ENCODE measurements around the gene LTB4R2.
A peak's percentile ranks its signal among the peaks of the same experiment; 100 is the strongest.
"Not testable (repeated sequence)": the region's sequence is repeated elsewhere in the genome, so short reads cannot be mapped to it uniquely, and the experiment has no call there.

LTB4R2 gene

GRCh38 chr14:24315807-24316596 is 6.1 kb downstream of the LTB4R2 start:
- FAIRE-seq: no peak
- DNase-seq (ENCODE audit: insufficient read length, low spot score): no peak

DNA sequence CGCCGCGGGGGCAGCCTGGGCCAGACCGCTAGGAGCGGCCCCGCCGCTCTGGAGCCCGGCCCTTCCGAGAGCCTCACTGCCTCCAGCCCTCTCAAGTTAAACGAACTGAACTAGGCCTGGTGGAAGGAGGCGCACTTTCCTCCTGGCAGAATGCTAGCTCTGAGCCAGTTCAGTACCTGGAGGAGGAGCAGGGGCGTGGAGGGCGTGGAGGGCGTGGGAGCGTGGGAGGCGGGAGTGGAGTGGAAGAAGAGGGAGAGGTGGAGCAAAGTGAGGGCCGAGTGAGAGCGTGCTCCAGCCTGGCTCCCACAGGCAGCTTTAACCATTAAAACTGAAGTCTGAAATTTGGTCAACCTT is 6.6 kb downstream of the LTB4R2 start:
- no peak for FAIRE-seq
- DNase-seq (ENCODE audit: insufficient read length, low spot score): no peak

GRCh38 chr14:24317141-24317928 is 7.4 kb downstream of the LTB4R2 start:
- FAIRE-seq (no peak), DNase-seq (ENCODE audit: insufficient read length, low spot score) (no peak)

- DNase-seq (ENCODE audit: insufficient read length, low spot score) (no peak), FAIRE-seq (no peak)
Measured at GRCh38 chr14:24321212-24321975, 11.5 kb downstream of the LTB4R2 start.

GRCh38 chr14:24322672-24323071 is 12.7 kb downstream of the LTB4R2 start:
- DNase-seq (ENCODE audit: insufficient read length, low spot score): no peak
- no peak for FAIRE-seq

GRCh38 chr14:24323341-24323740 is 13.4 kb downstream of the LTB4R2 start:
- FAIRE-seq: no peak
- DNase-seq (ENCODE audit: insufficient read length, low spot score): no peak

DNA sequence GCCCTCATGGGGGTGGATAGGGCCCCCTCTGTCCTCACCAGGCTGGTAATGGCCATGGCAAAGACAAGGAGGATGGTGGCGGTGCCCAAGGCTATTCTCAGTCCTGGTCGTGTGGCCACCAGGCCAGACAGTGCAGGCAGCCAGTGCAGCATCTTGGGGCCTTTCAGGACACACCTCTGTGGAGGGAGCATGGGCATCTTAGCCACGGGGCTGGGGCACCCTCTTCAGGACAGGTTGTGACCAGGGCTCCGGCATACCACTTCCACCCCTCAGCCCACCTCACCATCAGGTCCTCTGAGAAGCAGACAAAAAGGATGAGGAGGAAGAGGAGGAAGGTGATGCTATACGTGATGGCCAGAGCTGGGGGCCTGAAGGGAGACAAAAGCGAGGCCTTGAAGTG is 14.1 kb downstream of the LTB4R2 start:
- DNase-seq (ENCODE audit: insufficient read length, low spot score) (no peak), FAIRE-seq (no peak)

DNA sequence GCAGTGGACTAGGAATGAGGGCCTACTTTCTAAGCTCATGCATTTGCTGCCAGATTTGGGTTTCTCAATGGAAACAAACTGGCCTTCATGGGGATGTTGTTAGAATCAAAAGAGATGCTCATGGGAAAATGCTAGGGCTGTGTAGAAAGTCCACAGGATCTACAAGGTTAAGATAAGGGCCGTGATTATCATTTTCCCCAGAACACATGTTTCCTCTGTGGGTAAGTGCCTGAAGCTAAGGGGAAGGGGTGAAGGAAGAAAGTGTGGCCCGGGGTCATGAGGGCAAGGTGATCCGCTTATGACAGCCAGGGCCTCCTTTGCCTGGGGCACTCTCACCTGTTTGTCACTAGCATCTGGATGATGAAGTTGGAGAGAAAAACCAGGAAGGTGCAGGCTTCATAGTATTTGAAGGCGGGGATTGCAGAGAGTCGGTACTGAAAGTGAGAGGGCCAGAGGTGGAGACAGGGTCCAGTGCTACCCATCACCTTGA is 15.1 kb downstream of the LTB4R2 start:
- FAIRE-seq: no peak

DNA sequence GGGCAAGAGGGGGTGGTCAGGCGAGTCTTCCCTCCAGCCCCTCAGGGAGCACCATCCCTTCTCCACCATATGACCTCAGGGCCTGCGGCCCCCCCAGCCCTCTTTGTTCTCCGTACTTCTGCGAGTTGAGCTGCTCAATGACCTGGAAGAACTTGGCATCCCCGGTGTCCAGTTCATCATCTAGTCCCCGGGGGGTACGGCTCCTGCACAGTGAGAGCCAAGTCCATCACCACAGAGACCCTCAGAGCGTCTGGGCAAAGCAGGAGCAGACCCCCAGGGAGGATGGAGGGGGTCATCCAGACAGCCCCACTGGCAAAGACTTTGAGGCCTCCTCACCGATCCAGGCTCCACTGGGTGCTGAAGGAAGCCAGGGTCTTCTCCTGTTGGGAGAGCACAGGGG is 16.0 kb downstream of the LTB4R2 start:
- DNase-seq (ENCODE audit: insufficient read length, low spot score) (no peak), FAIRE-seq (no peak)

More for the DNA sequence above, 15.1 kb downstream of the LTB4R2 start:
- DNase-seq (ENCODE audit: insufficient read length, low spot score): no peak

DNA sequence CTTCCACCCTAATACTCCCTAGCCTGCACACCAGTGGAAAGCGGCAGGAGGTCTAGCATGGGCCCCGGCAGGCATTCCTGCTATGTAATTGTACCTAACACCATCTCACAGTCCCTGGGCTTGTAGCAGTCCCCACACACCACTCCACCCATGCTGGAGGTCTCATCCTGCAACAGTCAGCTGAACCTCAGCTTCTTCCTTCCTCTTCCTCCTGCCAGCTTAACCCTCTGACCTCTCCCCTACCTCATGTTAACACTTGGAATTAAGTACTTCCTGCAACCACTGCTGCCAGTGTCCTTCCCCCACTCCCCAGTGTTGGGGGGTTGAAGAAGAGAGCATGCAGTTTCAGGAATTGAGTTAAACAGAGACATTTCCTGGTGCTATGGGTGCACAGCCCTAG is 17.4 kb downstream of the LTB4R2 start:
- FAIRE-seq (no peak), DNase-seq (ENCODE audit: insufficient read length, low spot score) (no peak)

DNA sequence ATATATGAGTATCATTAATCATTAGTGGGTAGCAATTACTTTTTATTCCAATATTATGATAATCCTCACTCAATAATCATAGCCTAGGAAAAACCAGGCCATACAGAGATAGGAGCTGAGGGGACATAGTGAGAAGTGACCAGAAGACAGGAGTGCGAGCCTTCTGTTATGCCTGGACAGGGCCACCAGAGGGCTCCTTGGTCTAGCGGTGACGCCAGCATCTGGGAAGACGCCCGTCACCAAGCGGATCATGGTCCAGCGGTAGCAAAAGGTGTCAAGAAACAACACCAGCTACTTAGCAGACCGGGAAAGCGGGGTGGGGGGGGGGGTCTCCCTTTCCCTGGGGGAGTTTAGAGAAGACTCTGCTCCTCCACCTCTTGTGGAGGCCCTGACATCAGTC is 18.0 kb downstream of the LTB4R2 start:
- DNase-seq (ENCODE audit: insufficient read length, low spot score); FAIRE-seq: not testable (repeated sequence)

GRCh38 chr14:24329073-24329663 is 19.2 kb downstream of the LTB4R2 start:
- DNase-seq (ENCODE audit: insufficient read length, low spot score) (no peak), FAIRE-seq (no peak)

- DNase-seq (ENCODE audit: insufficient read length, low spot score) (no peak), FAIRE-seq (no peak)
Measured at GRCh38 chr14:24329736-24330135, 19.8 kb downstream of the LTB4R2 start.

DNA sequence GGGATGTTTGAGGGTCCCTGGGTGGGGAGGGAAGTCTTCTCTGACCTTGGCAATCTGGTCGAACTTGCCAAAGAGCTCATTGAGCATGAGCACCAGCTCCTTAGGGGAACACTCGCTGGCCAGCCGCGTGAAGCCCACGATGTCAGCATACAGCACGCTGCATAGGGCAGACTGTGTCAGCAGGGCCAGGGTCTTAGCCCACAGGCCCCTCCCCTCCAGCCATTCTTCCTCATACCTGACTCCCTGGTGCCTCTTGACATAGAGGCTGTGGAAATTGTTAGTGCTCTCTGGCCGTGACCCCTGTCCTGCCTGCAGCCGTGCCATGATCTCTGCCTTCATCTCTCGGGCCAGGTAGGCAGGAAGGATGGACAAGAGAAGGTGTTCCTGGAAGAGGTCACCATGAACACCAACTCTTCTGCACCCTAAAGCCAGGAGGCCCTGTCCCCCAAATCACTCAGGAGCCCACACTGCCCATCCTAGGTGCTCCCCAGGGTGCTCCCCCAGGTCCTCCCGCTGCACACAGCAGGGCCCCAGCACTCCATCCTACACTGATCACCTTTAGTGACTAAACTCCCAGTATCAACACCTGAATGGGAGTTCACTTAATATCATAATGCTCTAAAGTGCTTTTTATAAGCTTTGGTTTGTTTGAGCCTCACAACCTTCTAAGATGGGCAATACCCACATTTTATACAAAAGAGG is 21.2 kb downstream of the LTB4R2 start:
- FAIRE-seq: no peak

DNA sequence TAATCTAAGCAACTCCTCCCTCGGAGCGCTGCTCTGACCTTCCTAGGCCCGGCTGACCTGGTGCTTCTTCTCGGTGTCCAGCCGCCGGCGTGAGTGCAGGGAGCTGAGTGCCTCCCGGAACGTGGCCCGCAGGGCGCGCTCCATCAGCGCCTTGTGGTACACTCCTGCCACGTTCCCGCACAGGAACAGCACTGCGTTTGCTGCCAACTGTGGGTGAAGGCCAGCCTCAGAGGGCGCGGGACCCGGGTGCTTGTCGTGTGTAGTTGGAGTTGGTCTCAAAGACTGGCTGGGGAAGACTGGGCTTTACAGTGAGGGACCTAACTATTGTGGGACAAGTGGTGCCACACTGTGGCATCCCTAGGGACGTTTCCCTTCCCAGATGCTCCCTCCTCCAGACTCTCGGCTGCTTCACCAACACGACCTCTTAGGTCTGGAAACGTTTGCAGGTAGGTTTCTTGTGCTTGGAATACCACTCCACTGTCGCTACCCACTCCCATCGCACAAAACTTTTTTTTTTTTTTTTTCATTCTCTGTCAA is 21.9 kb downstream of the LTB4R2 start:
- DNase-seq (ENCODE audit: insufficient read length, low spot score) (no peak), FAIRE-seq (no peak)

More for the DNA sequence above, 21.2 kb downstream of the LTB4R2 start:
- DNase-seq (ENCODE audit: insufficient read length, low spot score): no peak

GRCh38 chr14:24332268-24332993 is 22.5 kb downstream of the LTB4R2 start:
- FAIRE-seq (peak; percentile 96), DNase-seq (ENCODE audit: insufficient read length, low spot score) (peak; percentile 95)

DNA sequence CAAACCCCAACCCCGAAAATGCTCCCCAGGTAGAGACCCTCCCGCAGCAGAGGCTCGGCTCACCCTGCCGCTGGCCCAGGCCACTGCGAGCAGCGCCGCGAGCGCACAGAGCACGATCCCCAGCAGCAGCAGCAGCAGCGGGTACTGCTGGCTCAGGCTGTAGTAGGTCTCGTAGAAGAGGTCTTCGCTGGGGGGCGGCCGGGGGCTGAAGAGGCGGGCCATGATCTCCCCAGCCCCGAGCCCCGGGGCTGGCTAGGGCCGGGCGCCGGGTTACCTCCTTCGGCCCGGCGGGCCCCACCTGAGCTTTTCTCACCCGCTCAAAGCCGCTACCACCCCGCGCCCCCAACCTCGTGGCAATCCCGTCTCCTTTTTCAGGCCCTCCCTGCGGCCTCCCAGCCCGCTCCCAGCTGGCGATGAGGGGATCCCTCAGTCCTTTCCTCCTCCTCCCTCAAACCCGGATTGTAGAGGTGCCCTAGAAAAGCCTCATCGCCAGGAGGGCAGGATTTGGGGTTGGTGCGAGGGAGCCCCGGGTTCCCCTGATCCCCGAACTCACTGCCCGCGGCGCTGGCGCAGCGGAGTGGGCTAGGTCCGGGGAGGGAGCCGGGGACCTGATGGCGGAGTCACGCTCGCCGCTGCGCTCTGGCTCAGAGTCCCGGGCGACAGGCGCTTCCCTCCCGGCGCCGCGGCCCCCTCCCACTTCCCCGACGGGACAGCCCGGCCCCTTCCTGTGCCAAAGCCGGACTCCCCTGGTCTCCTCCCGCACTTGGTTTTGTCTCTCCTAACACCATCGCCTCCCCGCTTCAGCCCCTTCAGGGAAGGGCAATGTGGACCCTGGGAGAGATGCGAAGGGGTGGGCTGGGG is 24.7 kb downstream of the LTB4R2 start, which contains the start of gene ADCY4:
ADCY4 (minus strand) TSS at position 641 of the 861 bp plus-strand sequence; CDS start at position 222, 419 bp downstream.
- no peak for FAIRE-seq

More for the DNA sequence above, 24.7 kb downstream of the LTB4R2 start, which contains the start of gene ADCY4:
- no peak for DNase-seq (ENCODE audit: insufficient read length, low spot score)

All from GM19239 (cell line).